GM23338 (cell line): ENCODE data around the gene GRID2. TPM values are rescaled to one million over a fixed set of nuclear protein-coding genes. Genes with fewer than 3 reads are reported as not detected.

ENCODE experiments used
- ATAC-seq: fragments of 200-7000 bp; cut with Tn5 transposase; 3 replicates; pipeline ENCODE4 v1.9.1; 2020
- DNase-seq: peaks from one replicate; pipeline ENCODE4 v3.0.0-alpha.2; 2015; ENCODE audit warnings: low spot score
- H2AFZ ChIP-seq: fragments of 200-600 bp; sonication (generic); 2 replicates; pipeline ENCODE4 v1.8.0; 2016; ENCODE audit warnings: antibody characterized with exemption, mild to moderate bottlenecking, moderate library complexity
- H3F3A ChIP-seq: fragments of 200-600 bp; sonication (generic); replicated peaks from 2 replicates; pipeline ENCODE4 v1.8.0; 2017; ENCODE audit warnings: antibody characterized with exemption, mixed run types, low read depth
- H3K27ac ChIP-seq: fragments of 200-600 bp; sonication (generic); 2 replicates; pipeline ENCODE4 v1.6.1; 2016; ENCODE audit warnings: low read depth
- H3K27me3 ChIP-seq: fragments of 200-600 bp; sonication (generic); 2 replicates; pipeline ENCODE4 v1.8.0; 2016; ENCODE audit warnings: mild to moderate bottlenecking, mixed run types, moderate library complexity; ENCODE audit not compliant: insufficient read depth
- H3K36me3 ChIP-seq: fragments of 200-600 bp; sonication (generic); 2 replicates; pipeline ENCODE4 v1.8.0; 2016; ENCODE audit warnings: mild to moderate bottlenecking; ENCODE audit not compliant: insufficient read depth
- H3K4me1 ChIP-seq: fragments of 200-600 bp; sonication (generic); 2 replicates; pipeline ENCODE4 v1.8.0; 2016; ENCODE audit warnings: mild to moderate bottlenecking, moderate library complexity; ENCODE audit not compliant: insufficient read depth
- H3K4me2 ChIP-seq: fragments of 200-600 bp; sonication (generic); 2 replicates; pipeline ENCODE4 v1.7.1; 2017; ENCODE audit warnings: mixed run types
- H3K4me3 ChIP-seq: fragments of 200-600 bp; sonication (generic); 2 replicates; pipeline ENCODE4 v1.6.1; 2016; ENCODE audit warnings: mixed run types
- H3K79me2 ChIP-seq: fragments of 200-600 bp; sonication (generic); replicated peaks from 2 replicates; pipeline ENCODE4 v1.8.0; 2017; ENCODE audit warnings: mild to moderate bottlenecking; ENCODE audit not compliant: insufficient read depth
- H3K9me2 ChIP-seq: fragments of 200-600 bp; sonication (generic); 2 replicates; pipeline ENCODE4 v1.8.0; 2017; ENCODE audit not compliant: insufficient read depth
- H4K20me1 ChIP-seq: fragments of 200-600 bp; sonication (generic); replicated peaks from 2 replicates; pipeline ENCODE4 v1.8.0; 2017; ENCODE audit warnings: mild to moderate bottlenecking; ENCODE audit not compliant: insufficient read depth
- H3K27ac Mint-ChIP-seq: 2 replicates; pipeline ENCODE4 v1.8.0; 2020; ENCODE audit warnings: inconsistent platforms, mild to moderate bottlenecking, moderate library complexity, mixed read lengths
- H3K27me3 Mint-ChIP-seq: 3 replicates; pipeline ENCODE4 v1.8.0; 2022; ENCODE audit warnings: low read depth, mild to moderate bottlenecking, moderate library complexity, mixed read lengths, inconsistent platforms; ENCODE audit not compliant: insufficient read depth, poor library complexity
- H3K36me3 Mint-ChIP-seq: 3 replicates; pipeline ENCODE4 v1.8.0; 2021; ENCODE audit warnings: low read depth, mild to moderate bottlenecking, inconsistent platforms, moderate library complexity, mixed read lengths
- H3K4me1 Mint-ChIP-seq: 3 replicates; pipeline ENCODE4 v1.8.0; 2020; ENCODE audit warnings: mild to moderate bottlenecking, inconsistent platforms, mixed read lengths
- H3K4me3 Mint-ChIP-seq: 3 replicates; pipeline ENCODE4 v1.8.0; 2021; ENCODE audit warnings: moderate library complexity, mild to moderate bottlenecking, inconsistent platforms, mixed read lengths
- H3K9me3 Mint-ChIP-seq: 3 replicates; pipeline ENCODE4 v1.8.0; 2020; ENCODE audit warnings: moderate library complexity, mild to moderate bottlenecking, inconsistent platforms, mixed read lengths
- CREB1 ChIP-seq: fragments of 250-450 bp; sonication (Bioruptor Pico); IDR thresholded peaks from 2 replicates; pipeline ENCODE4 v1.5.0; 2020; ENCODE audit warnings: low read depth, mild to moderate bottlenecking, moderate library complexity
- EZH2phosphoT487 ChIP-seq: fragments of 200-600 bp; sonication (generic); IDR thresholded peaks from one replicate; pipeline ENCODE4 v1.8.1; 2018; ENCODE audit warnings: antibody characterized with exemption; ENCODE audit not compliant: unreplicated experiment
- JUNB ChIP-seq: IDR thresholded peaks from one replicate; pipeline ENCODE4 v1.6.1; 2016; ENCODE audit warnings: antibody characterized with exemption; ENCODE audit not compliant: unreplicated experiment
- NANOG ChIP-seq: IDR thresholded peaks from 2 replicates; pipeline ENCODE4 v1.6.1; 2016; ENCODE audit warnings: antibody characterized with exemption, borderline replicate concordance
- POLR2AphosphoS5 ChIP-seq: IDR thresholded peaks from 2 replicates; pipeline ENCODE4 v1.6.1; 2016; ENCODE audit warnings: antibody characterized with exemption, low read depth
- STAT1 ChIP-seq: IDR thresholded peaks from one replicate; pipeline ENCODE4 v1.6.1; 2016; ENCODE audit warnings: antibody characterized with exemption; ENCODE audit not compliant: unreplicated experiment
- ZNF331 ChIP-seq: fragments of 250-450 bp; sonication (Bioruptor Pico); IDR thresholded peaks from 2 replicates; pipeline ENCODE4 v1.5.0; 2020; ENCODE audit warnings: low read depth, mild to moderate bottlenecking, moderate library complexity
- polyA plus RNA-seq: library from polyadenylated mRNA; unstranded; fragments of >200 nt; fragmentation: Nextera tagmentation; extraction: Ambion mirVana; gene quantifications from 2 replicates; pipeline ENCODE4 v1.2.1, GENCODE V29; 2016
- total RNA-seq: library from RNA; depleted of rRNA; stranded (reverse); fragments of >200 nt; shearing (Covaris generic); gene quantifications from 2 replicates; pipeline ENCODE4 v1.2.3, GENCODE V29; 2014
- TF ChIP-seq, protein P1 (sequence below): fragments of 250-450 bp; sonication (Bioruptor Pico); IDR thresholded peaks from 2 replicates; pipeline ENCODE4 v1.5.0; 2020; ENCODE audit warnings: mild to moderate bottlenecking, moderate library complexity
- TF ChIP-seq, protein P2 (sequence below): IDR thresholded peaks from one replicate; pipeline ENCODE4 v1.6.1; 2018; ENCODE audit warnings: antibody characterized with exemption; ENCODE audit not compliant: unreplicated experiment
- TF ChIP-seq, protein P3 (sequence below): IDR thresholded peaks from 2 replicates; pipeline ENCODE4 v1.6.1; 2016; ENCODE audit warnings: antibody characterized with exemption

Gene GRID2
- total and polyA plus RNA-seq, 2 experiments from 2014 or later = 19.9 to 65.4 TPM

DNA sequence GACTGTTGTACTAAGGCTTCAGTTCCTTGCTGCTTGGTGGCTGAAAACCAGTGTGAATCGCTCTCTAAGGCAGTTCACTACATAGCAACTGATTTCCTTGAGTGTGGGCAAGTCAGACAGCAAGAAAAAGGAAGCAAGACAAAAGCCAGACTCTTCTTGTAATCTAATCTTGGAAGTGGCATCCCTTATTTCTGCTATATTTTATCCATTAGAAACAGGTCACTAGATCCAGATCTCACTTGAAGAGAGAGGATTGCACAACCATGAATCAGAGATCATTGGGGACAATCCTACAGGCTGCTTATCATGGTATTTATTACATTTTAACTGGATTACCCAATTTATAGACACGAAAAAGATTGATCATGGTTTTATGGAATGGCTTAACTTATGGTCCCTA is 684.5 kb downstream of the GRID2 start:
- no peaks in the 10 kb centered on the region for H3K9me3 Mint-ChIP-seq
- Histone ChIP-seq H4K20me1 (no peaks in the 10 kb centered on the region), H2AFZ (no peak overlapping the region), H3K36me3 (no peaks in the 10 kb centered on the region), H3K9me2 (no peaks in the 10 kb centered on the region), H3K4me1 (no peaks in the 10 kb centered on the region), H3K4me3 (no peak overlapping the region), H3K4me2 (no peak overlapping the region), H3K79me2 (no peaks in the 10 kb centered on the region), H3K27ac (no peak overlapping the region), H3K27me3 (no peaks in the 10 kb centered on the region), H3F3A (no peaks in the 10 kb centered on the region)
- H3K36me3 Mint-ChIP-seq = no peaks in the 10 kb centered on the region
- DNase-seq = no peak
- no peak overlapping the region for H3K27ac Mint-ChIP-seq
- TF ChIP-seq NANOG = no peak
- no peak for TF ChIP-seq EZH2phosphoT487
- TF ChIP-seq CREB1 (CRISPR knock-in tag) = no peak
- no peak for TF ChIP-seq JUNB
- TF ChIP-seq STAT1 = no peak
- TF ChIP-seq, protein P1, sequence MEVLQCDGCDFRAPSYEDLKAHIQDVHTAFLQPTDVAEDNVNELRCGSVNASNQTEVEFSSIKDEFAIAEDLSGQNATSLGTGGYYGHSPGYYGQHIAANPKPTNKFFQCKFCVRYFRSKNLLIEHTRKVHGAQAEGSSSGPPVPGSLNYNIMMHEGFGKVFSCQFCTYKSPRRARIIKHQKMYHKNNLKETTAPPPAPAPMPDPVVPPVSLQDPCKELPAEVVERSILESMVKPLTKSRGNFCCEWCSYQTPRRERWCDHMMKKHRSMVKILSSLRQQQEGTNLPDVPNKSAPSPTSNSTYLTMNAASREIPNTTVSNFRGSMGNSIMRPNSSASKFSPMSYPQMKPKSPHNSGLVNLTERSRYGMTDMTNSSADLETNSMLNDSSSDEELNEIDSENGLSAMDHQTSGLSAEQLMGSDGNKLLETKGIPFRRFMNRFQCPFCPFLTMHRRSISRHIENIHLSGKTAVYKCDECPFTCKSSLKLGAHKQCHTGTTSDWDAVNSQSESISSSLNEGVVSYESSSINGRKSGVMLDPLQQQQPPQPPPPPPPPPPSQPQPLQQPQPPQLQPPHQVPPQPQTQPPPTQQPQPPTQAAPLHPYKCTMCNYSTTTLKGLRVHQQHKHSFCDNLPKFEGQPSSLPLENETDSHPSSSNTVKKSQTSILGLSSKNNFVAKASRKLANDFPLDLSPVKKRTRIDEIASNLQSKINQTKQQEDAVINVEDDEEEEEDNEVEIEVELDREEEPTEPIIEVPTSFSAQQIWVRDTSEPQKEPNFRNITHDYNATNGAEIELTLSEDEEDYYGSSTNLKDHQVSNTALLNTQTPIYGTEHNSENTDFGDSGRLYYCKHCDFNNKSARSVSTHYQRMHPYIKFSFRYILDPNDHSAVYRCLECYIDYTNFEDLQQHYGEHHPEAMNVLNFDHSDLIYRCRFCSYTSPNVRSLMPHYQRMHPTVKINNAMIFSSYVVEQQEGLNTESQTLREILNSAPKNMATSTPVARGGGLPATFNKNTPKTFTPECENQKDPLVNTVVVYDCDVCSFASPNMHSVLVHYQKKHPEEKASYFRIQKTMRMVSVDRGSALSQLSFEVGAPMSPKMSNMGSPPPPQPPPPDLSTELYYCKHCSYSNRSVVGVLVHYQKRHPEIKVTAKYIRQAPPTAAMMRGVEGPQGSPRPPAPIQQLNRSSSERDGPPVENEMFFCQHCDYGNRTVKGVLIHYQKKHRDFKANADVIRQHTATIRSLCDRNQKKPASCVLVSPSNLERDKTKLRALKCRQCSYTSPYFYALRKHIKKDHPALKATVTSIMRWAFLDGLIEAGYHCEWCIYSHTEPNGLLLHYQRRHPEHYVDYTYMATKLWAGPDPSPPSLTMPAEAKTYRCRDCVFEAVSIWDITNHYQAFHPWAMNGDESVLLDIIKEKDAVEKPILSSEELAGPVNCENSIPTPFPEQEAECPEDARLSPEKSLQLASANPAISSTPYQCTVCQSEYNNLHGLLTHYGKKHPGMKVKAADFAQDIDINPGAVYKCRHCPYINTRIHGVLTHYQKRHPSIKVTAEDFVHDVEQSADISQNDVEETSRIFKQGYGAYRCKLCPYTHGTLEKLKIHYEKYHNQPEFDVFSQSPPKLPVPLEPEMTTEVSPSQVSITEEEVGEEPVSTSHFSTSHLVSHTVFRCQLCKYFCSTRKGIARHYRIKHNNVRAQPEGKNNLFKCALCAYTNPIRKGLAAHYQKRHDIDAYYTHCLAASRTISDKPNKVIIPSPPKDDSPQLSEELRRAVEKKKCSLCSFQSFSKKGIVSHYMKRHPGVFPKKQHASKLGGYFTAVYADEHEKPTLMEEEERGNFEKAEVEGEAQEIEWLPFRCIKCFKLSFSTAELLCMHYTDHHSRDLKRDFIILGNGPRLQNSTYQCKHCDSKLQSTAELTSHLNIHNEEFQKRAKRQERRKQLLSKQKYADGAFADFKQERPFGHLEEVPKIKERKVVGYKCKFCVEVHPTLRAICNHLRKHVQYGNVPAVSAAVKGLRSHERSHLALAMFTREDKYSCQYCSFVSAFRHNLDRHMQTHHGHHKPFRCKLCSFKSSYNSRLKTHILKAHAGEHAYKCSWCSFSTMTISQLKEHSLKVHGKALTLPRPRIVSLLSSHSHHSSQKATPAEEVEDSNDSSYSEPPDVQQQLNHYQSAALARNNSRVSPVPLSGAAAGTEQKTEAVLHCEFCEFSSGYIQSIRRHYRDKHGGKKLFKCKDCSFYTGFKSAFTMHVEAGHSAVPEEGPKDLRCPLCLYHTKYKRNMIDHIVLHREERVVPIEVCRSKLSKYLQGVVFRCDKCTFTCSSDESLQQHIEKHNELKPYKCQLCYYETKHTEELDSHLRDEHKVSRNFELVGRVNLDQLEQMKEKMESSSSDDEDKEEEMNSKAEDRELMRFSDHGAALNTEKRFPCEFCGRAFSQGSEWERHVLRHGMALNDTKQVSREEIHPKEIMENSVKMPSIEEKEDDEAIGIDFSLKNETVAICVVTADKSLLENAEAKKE (CRISPR knock-in tag) = no peak
- TF ChIP-seq, protein P2, sequence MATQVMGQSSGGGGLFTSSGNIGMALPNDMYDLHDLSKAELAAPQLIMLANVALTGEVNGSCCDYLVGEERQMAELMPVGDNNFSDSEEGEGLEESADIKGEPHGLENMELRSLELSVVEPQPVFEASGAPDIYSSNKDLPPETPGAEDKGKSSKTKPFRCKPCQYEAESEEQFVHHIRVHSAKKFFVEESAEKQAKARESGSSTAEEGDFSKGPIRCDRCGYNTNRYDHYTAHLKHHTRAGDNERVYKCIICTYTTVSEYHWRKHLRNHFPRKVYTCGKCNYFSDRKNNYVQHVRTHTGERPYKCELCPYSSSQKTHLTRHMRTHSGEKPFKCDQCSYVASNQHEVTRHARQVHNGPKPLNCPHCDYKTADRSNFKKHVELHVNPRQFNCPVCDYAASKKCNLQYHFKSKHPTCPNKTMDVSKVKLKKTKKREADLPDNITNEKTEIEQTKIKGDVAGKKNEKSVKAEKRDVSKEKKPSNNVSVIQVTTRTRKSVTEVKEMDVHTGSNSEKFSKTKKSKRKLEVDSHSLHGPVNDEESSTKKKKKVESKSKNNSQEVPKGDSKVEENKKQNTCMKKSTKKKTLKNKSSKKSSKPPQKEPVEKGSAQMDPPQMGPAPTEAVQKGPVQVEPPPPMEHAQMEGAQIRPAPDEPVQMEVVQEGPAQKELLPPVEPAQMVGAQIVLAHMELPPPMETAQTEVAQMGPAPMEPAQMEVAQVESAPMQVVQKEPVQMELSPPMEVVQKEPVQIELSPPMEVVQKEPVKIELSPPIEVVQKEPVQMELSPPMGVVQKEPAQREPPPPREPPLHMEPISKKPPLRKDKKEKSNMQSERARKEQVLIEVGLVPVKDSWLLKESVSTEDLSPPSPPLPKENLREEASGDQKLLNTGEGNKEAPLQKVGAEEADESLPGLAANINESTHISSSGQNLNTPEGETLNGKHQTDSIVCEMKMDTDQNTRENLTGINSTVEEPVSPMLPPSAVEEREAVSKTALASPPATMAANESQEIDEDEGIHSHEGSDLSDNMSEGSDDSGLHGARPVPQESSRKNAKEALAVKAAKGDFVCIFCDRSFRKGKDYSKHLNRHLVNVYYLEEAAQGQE = no peak
- no peak for TF ChIP-seq ZNF331
- TF ChIP-seq, protein P3, sequence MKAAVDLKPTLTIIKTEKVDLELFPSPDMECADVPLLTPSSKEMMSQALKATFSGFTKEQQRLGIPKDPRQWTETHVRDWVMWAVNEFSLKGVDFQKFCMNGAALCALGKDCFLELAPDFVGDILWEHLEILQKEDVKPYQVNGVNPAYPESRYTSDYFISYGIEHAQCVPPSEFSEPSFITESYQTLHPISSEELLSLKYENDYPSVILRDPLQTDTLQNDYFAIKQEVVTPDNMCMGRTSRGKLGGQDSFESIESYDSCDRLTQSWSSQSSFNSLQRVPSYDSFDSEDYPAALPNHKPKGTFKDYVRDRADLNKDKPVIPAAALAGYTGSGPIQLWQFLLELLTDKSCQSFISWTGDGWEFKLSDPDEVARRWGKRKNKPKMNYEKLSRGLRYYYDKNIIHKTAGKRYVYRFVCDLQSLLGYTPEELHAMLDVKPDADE = no peak
- no peak for TF ChIP-seq POLR2AphosphoS5
- peaks cover 5% of the 10 kb centered on the region; the same call in 1 of the 3 replicates for H3K4me1 Mint-ChIP-seq
- H3K4me3 Mint-ChIP-seq = no peak overlapping the region
- no peaks in the 10 kb centered on the region for H3K27me3 Mint-ChIP-seq
- ATAC-seq = no peak
